Stimulated activated naive B cell treated with anti-CD40 and anti-IgM and Interleukin-4, amounts not matched to agents 10 μg/mL and 1 μg/mL and 100 μg/mL, for 72 hours (primary cell): ENCODE results near the gene CCT6B.
"Not testable (repeated sequence)": the region's sequence is repeated elsewhere in the genome, so short reads cannot be mapped to it uniquely, and the experiment has no call there.

Experiments
- ATAC-seq, 2 donors: fragments of 150-1000 bp; cut with Tn5 transposase; replicated peaks; 2 replicates each; pipeline ENCODE4 v1.10.0; 2021; ENCODE audit warnings: moderate library complexity in 1 of 2
- DNase-seq: peaks from one replicate; pipeline ENCODE4 v3.0.0; 2021
- H3K27ac Mint-ChIP-seq: one replicate; pipeline ENCODE4 v1.8.0; 2022; ENCODE audit warnings: mild to moderate bottlenecking, mixed read lengths
- H3K27me3 Mint-ChIP-seq, 2 donors: one replicate each; pipeline ENCODE4 v1.8.0; 2022; ENCODE audit warnings: mixed read lengths in 2 of 2
- H3K36me3 Mint-ChIP-seq, 2 donors: one replicate each; pipeline ENCODE4 v1.8.0; 2022; ENCODE audit warnings: mixed read lengths in 2 of 2, mild to moderate bottlenecking in 1 of 2
- H3K4me1 Mint-ChIP-seq, 2 donors: one replicate each; pipeline ENCODE4 v1.8.0; 2022; ENCODE audit warnings: mixed read lengths in 2 of 2, mild to moderate bottlenecking in 1 of 2
- H3K4me3 Mint-ChIP-seq, 2 donors: one replicate each; pipeline ENCODE4 v1.8.0; 2022; ENCODE audit warnings: mild to moderate bottlenecking in 2 of 2, mixed read lengths in 2 of 2, moderate library complexity in 1 of 2
- H3K9me3 Mint-ChIP-seq, 2 donors: one replicate each; pipeline ENCODE4 v1.8.0; 2022; ENCODE audit warnings: mixed read lengths in 2 of 2, mild to moderate bottlenecking in 1 of 2

CCT6B gene, protein sequence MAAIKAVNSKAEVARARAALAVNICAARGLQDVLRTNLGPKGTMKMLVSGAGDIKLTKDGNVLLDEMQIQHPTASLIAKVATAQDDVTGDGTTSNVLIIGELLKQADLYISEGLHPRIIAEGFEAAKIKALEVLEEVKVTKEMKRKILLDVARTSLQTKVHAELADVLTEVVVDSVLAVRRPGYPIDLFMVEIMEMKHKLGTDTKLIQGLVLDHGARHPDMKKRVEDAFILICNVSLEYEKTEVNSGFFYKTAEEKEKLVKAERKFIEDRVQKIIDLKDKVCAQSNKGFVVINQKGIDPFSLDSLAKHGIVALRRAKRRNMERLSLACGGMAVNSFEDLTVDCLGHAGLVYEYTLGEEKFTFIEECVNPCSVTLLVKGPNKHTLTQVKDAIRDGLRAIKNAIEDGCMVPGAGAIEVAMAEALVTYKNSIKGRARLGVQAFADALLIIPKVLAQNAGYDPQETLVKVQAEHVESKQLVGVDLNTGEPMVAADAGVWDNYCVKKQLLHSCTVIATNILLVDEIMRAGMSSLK

DNA sequence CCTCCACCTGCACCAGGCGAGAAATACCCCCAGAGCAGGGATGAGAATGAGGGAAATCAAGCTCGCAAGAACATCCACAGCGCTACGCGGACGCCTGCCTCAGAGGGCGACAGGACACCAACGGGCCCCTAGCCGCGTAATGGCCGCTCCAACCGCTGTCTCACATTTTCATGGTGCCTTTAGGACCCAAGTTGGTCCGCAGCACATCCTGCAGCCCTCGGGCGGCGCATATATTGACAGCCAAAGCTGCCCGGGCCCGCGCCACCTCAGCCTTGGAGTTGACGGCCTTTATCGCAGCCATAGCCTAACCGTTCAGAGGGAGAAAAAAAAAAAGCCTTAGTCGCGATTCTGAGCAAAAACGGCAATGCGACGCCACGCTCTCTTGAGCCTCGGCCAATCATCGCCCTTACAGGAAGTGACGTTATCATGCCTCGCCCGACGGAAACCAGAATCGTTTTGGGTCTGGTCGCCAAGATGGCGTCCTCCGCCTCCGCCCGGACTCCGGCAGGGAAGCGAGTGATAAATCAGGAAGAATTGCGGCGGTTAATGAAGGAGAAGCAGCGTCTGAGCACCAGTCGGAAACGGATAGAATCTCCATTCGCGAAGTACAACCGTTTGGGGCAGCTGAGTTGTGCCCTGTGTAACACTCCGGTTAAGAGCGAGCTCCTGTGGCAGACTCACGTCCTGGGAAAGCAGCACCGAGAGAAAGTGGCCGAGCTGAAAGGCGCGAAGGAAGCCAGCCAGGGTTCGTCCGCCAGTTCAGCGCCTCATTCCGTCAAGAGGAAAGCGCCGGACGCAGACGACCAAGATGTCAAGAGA, at the start of gene CCT6B, which contains the start of gene ZNF830:
Gene CCT6B (minus strand): TSS at position 368 of the 819 bp plus-strand sequence. CDS start 67 bp downstream, at position 301.
Gene ZNF830 (plus strand): TSS at position 448 of the 819 bp plus-strand sequence. CDS start 27 bp downstream, at position 475.
- H3K36me3 Mint-ChIP-seq: peaks cover 22 to 27% of the 10 kb centered on the region in 2 donors
- H3K27ac Mint-ChIP-seq: peak within 1 kb of the TSS; percentile 99
- peaks cover 5 to 18% of the 10 kb centered on the region in 2 donors for H3K27me3 Mint-ChIP-seq
- H3K4me1 Mint-ChIP-seq: peaks cover 16 to 21% of the 10 kb centered on the region in 2 donors
- DNase-seq (peak; percentile 87), ATAC-seq (peak; percentile 96 to 97)
- peaks cover 2 to 5% of the 10 kb centered on the region in 2 donors for H3K9me3 Mint-ChIP-seq
- peak within 1 kb of the TSS; percentile 88 to 97 for H3K4me3 Mint-ChIP-seq

DNA sequence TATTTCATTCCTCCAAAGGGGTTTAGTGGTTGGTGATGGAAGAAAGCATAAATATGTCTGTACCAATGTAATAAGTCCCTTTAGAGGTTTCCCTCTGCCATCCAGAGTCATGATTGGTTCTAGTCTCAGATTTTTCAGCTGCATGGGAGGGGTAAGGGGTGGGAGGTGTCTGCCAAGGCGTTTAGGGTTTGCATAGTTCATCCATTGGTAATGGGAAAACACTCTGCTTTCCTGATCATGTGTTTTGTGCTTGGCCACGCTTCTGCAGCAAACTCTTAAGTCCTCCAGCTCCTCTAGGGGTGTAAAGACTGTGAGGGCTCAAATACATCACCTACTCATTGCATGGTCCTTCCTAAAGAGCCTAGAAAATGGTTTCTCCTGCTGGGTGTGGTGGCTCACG, 48.8 kb upstream of the CCT6B start:
- DNase-seq (no peak), ATAC-seq (no peak)
- no peak overlapping the region for H3K4me3 Mint-ChIP-seq
- peak overlapping the region; percentile 20 for H3K27ac Mint-ChIP-seq
- no peaks in the 10 kb centered on the region for H3K27me3 Mint-ChIP-seq
- no peaks in the 10 kb centered on the region for H3K4me1 Mint-ChIP-seq
- H3K9me3 Mint-ChIP-seq: no peaks in the 10 kb centered on the region
- H3K36me3 Mint-ChIP-seq: peaks cover 16 to 31% of the 10 kb centered on the region in 2 donors

DNA sequence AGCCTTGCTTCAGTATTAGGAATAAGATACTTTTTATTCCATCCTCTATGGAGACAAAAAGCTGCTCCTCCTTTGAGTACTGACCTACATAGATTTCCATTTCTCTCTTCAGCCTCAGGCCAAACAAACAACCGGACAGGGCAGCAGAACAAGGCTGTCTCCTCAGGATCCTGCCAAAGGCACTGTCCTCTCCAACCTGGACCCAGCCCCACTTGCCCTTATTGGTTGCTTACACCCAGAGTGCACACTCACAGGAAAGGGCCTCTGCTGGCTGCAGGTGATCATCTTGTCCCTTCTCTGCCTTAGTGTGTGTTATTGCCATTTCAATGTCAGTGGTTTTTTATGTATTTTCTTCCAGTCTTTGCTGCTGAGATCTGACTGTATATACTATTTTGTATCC, 45.7 kb upstream of the CCT6B start:
- Mint-ChIP-seq H3K36me3 (peaks cover 29 to 46% of the 10 kb centered on the region in 2 donors), H3K27me3 (no peaks in the 10 kb centered on the region), H3K27ac (no peak overlapping the region), H3K4me3 (no peak overlapping the region), H3K4me1 (no peaks in the 10 kb centered on the region), H3K9me3 (no peaks in the 10 kb centered on the region)
- DNase-seq: no peak
- no peak for ATAC-seq

DNA sequence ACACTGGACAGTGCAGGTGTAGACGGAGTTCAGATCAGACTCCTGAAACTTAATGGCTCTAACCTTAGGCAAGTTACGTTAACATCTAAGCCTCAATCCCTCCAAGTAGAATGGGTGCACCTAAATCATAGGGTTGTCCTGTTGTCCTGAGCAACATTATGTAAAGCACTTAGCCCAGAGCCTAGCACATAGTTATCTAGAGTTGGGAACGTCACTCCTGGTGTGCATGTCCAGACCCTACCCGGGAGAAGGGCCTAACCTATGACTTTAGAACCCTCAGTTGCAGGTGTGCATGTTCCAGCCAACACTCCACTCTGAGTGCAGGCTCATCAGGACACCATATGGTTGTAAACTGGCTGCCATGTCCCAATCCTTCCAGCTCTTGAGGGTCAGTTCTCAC, 45.1 kb upstream of the CCT6B start:
- ATAC-seq: no peak
- no peak for DNase-seq
- no peaks in the 10 kb centered on the region for H3K9me3 Mint-ChIP-seq
- H3K27me3 Mint-ChIP-seq: no peaks in the 10 kb centered on the region
- no peak overlapping the region for H3K27ac Mint-ChIP-seq
- peaks cover 29 to 47% of the 10 kb centered on the region in 2 donors for H3K36me3 Mint-ChIP-seq
- no peak overlapping the region for H3K4me3 Mint-ChIP-seq
- H3K4me1 Mint-ChIP-seq: no peaks in the 10 kb centered on the region

DNA sequence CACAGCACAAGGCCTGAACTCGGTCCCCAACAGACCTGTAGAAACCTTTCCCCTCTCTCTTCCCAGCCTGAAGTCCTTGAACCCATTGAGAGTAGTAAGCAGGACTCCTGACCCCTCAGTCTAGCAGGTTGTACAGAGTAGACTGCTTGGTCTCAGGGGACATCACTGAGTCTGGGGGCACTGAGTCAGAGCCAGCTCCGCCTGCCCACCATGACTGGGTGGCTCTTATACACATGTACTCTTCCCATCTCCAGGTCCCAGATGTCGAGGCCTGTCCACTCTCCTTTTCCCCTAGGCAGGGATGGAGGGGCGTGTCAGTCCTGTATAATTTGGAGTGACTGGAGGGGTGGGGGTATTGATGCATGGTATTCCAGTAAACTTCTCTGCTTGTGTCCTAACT, 42.5 kb upstream of the CCT6B start:
- H3K4me3 Mint-ChIP-seq: no peak overlapping the region
- H3K27ac Mint-ChIP-seq: no peak overlapping the region
- peaks cover 38 to 52% of the 10 kb centered on the region in 2 donors for H3K36me3 Mint-ChIP-seq
- no peaks in the 10 kb centered on the region for H3K4me1 Mint-ChIP-seq
- ATAC-seq: no peak
- no peaks in the 10 kb centered on the region for H3K27me3 Mint-ChIP-seq
- no peaks in the 10 kb centered on the region for H3K9me3 Mint-ChIP-seq
- no peak for DNase-seq

DNA sequence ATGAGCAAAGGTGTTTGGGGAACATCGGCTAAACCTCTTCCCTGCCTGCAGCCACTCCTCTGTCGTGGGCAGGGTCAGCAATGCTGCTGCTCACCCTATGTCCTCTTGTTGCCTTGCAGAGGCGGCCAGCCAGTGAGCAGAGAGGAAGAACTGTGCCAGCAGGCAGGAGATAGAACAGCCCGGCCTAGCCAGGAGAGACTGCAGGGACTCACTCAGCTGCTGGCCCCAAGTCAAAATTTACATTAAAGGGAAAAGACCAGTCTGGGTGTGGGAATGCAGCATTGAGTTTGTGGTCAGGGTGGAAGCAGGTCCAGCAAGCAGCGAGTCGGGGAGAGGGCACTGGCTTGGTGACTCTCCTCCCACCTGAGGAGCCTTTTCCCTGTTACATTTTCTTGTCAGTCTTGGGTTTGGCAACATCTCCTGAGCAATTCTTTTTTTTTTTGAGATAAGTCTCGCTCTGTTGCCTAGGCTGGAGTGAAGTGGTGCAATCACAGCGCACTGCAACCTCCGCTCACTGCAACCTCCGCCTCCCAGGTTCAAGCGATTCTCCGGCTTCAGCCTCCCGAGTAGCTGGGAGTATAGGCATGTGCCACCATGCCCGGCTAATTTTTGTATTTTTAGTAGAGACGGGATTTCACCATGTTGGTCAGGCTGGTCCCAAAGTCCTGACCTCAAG, 41.8 kb upstream of the CCT6B start:
- H3K36me3 Mint-ChIP-seq: peaks cover 38 to 52% of the 10 kb centered on the region in 2 donors
- DNase-seq (no peak), ATAC-seq (no peak)
- no peaks in the 10 kb centered on the region for H3K9me3 Mint-ChIP-seq
- H3K27me3 Mint-ChIP-seq: no peaks in the 10 kb centered on the region
- peaks cover 0 to 4% of the 10 kb centered on the region in 2 donors for H3K4me1 Mint-ChIP-seq
- no peak overlapping the region for H3K4me3 Mint-ChIP-seq
- H3K27ac Mint-ChIP-seq: peak overlapping the region; percentile 70

DNA sequence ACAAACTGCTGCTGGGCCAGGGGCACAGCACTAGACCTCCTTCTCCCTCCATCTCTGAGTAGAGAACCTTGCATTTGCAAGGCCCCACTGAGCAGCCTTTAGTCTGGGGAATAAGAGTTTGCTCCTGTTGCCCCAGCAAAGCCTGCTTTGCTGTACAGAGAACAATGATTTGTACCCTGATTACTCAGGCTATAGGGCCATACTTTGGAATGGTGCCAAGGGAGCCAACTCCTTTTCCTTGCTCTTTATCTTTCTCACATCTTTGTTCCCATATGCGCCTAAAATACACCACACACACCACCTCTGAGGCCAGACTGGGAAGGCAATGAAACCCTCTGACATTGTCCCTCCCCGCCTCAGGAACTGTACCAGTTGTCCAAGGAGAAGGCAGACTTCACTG, 40.3 kb upstream of the CCT6B start:
- H3K36me3 Mint-ChIP-seq: peaks cover 31 to 52% of the 10 kb centered on the region in 2 donors
- DNase-seq: no peak
- no peaks in the 10 kb centered on the region for H3K9me3 Mint-ChIP-seq
- H3K27me3 Mint-ChIP-seq: no peaks in the 10 kb centered on the region
- no peak overlapping the region for H3K27ac Mint-ChIP-seq
- H3K4me1 Mint-ChIP-seq: peaks cover 0 to 4% of the 10 kb centered on the region in 2 donors
- ATAC-seq: no peak
- H3K4me3 Mint-ChIP-seq: no peak overlapping the region

DNA sequence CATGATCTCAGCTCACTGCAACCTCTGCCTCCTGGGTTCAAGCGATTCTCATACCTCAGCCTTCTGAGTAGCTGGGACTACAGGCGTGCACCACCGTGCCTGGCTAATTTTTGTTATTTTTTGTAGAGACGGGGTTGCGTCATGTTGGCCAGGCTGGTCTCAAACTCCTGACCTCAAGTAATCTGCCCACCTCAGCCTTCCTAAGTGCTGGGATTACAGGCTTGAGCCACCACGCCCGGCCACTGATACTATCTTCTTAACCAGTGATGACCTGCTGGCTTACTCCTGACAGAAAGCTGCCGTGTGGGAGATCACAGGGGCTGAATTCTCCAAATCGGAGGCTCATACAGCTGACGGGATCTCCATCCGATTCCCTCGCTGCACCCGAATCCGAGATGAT, 39.7 kb upstream of the CCT6B start:
- not testable (repeated sequence) for H3K27ac Mint-ChIP-seq, H3K4me1 Mint-ChIP-seq, H3K27me3 Mint-ChIP-seq, H3K4me3 Mint-ChIP-seq, DNase-seq, H3K9me3 Mint-ChIP-seq, ATAC-seq
- peaks cover 31 to 57% of the 10 kb centered on the region in 2 donors for H3K36me3 Mint-ChIP-seq

DNA sequence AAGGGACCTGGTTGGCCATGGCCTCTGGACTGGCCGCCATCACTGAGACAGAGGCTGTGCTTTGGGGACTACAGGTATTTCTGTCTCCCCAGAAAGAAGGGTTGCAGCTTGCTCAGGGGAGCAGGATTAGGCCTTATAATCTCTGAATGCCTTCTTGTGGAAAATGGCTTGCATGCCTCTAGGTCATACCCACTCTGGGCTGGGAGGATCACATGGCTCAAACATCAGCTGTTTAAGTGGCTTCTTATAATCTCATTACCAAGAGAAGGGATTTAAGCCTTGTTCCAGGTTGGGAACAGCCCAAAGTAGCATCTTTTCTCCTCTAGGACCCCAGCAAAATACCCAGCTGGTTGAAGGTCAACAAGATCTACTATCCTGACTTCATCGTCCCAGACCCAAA, 38.2 kb upstream of the CCT6B start:
- no peaks in the 10 kb centered on the region for H3K9me3 Mint-ChIP-seq
- DNase-seq (no peak), ATAC-seq (no peak)
- no peaks in the 10 kb centered on the region for H3K27me3 Mint-ChIP-seq
- H3K27ac Mint-ChIP-seq: no peak overlapping the region
- H3K36me3 Mint-ChIP-seq: peaks cover 25 to 66% of the 10 kb centered on the region in 2 donors
- no peak overlapping the region for H3K4me3 Mint-ChIP-seq
- peaks cover 0 to 4% of the 10 kb centered on the region in 2 donors for H3K4me1 Mint-ChIP-seq

DNA sequence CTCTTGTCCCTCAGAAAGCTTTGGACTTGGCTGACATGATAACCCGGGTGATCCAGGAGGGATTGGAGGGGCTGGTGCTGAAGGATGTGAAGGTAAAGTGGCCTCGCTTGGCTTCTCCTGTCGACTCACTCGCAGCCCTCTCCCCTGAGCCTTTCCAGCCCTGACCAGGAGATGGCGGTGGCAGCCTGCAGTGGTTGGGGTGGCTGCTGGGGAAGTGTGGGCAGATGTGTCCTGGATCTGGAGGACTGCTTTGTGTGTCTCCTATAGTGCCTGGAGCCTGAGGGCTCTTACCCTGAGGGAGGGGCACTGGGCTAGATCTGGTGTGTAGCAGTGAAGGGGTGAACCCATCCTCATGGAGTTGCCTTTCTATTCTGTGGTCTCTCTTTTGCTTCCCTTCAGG, 36.9 kb upstream of the CCT6B start:
- DNase-seq (peak; percentile 68), ATAC-seq (peak; percentile 99)
- Mint-ChIP-seq H3K27me3 (no peaks in the 10 kb centered on the region), H3K4me1 (peaks cover 0 to 4% of the 10 kb centered on the region in 2 donors), H3K9me3 (no peaks in the 10 kb centered on the region), H3K36me3 (peaks cover 18 to 64% of the 10 kb centered on the region in 2 donors), H3K27ac (peak overlapping the region; percentile 83), H3K4me3 (no peak overlapping the region)

DNA sequence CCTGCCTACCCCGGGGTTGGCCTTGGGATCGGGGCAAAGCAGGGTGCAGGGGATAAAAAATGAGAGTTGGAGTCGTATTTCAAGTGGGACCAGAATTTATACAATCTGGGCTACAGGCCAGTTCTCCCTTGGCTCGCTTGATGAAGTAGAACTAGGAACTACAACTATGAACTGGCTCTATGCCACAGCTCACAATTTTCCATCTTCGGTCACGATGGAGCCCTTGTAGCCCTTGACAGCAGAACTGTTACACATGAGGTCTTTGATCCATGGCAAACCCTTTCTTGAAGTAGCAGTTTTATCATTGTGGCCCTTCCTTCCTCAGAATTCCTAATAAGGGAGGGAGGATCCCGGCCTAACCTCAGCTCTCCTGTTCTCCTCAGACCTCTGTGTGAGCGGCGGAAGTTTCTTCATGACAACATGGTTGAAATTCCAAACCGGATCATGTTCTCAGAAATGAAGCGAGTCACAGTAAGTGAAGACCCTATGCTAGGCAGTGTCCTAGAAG, 36.1 kb upstream of the CCT6B start:
- no peak overlapping the region for H3K4me3 Mint-ChIP-seq
- H3K4me1 Mint-ChIP-seq: peaks cover 0 to 4% of the 10 kb centered on the region in 2 donors
- H3K27ac Mint-ChIP-seq: no peak overlapping the region
- H3K27me3 Mint-ChIP-seq: no peaks in the 10 kb centered on the region
- no peaks in the 10 kb centered on the region for H3K9me3 Mint-ChIP-seq
- DNase-seq (no peak), ATAC-seq (no peak)
- H3K36me3 Mint-ChIP-seq: peaks cover 13 to 65% of the 10 kb centered on the region in 2 donors

DNA sequence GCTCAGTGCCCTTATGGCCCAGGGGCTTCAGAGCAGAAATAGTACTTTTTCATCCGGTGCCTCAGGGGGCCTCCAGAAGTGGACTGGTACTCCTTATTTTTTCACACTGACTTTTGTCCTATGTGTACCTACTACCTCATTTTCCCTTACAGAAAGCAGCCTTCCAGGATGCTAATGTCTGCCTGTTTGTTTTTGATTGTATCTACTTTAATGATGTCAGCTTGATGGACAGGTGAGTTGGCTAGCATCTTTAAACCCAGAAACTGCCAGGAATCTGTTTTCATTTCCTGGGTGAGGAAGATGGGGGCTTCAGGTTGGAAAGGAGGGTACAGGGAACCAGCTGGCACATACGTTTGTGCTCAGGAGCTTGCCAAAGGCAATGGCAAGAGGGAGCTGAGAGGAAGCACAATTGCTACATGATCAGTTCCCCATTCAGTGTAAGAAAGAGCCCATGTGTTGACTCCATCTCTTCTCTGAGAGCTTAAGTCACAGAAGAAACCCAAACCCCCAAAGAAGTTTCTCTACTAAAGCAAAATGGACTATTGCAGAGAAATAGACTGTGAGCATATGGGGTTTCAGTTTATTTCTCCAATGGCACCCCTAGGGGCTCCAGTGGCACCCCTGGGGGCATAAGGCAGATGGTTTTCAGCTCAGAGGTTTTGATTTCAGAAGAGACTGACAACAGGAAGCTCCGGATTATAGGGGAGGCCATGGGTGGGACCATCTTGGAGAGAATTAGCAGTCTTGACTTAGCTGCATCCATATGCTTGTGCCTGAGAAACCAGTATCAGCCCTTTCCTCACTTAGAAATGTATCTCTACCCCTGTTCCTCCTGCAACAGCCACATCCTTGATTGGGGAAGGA, 35.4 kb upstream of the CCT6B start:
- H3K36me3 Mint-ChIP-seq: peaks cover 11 to 67% of the 10 kb centered on the region in 2 donors
- DNase-seq: no peak
- no peak overlapping the region for H3K4me3 Mint-ChIP-seq
- H3K27ac Mint-ChIP-seq: no peak overlapping the region
- H3K9me3 Mint-ChIP-seq: no peaks in the 10 kb centered on the region
- ATAC-seq: no peak
- no peaks in the 10 kb centered on the region for H3K27me3 Mint-ChIP-seq
- H3K4me1 Mint-ChIP-seq: peaks cover 0 to 4% of the 10 kb centered on the region in 2 donors

DNA sequence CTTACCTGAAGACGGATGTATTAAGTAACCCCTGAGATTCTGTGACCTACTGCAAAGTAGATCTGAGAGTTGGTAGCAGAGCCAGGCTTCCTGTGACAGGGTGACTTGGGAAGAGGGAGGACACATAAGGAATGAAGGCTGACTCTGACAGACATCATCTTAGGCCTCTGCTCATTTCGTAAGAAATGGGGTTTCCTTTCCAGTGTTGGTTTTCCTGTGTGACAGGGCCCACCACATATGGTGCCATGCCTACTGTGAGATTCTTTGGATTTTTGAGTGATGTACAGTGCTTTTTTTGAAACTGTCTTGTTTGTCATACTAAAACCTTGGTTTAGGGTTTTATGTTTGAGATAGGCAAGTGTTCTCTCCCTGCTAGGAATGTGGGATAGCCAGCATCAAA, 31.8 kb upstream of the CCT6B start:
- Mint-ChIP-seq H3K27ac (no peak overlapping the region), H3K4me1 (peaks cover 0 to under 1% of the 10 kb centered on the region in 2 donors), H3K36me3 (peaks cover 16 to 72% of the 10 kb centered on the region in 2 donors), H3K9me3 (no peaks in the 10 kb centered on the region), H3K27me3 (no peaks in the 10 kb centered on the region), H3K4me3 (no peak overlapping the region)
- no peak for DNase-seq
- ATAC-seq: no peak
